ENCODE data around the gene KIF1C.

KIF1C gene

DNA sequence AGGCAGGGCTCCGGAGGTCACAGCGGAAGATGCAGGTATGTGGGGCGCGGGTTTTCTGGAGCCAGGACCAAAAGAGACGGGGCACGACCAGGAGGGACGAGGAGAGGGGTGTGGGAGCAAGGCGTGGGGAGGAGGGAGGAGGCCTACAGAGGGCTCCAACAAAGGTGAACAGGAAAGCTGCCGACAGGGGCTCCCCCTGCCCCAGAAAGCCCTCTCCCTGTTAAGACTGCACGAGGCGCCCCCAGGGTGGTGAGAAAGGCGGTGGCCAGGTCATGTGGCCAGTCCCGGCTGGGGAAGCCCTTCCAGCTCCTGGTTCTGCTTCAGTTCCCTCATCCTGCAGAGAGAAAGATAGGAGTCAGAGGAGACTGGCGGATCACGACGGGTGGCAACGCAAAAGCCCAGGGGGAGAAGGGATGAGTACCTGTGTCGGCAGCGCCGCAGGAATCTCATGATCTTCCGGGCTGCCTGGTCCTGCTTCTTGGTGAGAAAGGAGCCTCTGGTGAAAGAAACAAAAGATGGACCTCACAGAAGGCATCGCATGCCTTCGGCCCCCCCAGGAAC is 29.2 kb upstream of the KIF1C start:
- peak in 1 of 3 donors; percentile 26 for DNase-seq (ENCODE audit: low read depth in 2 of 3, low spot score in 1 of 3)

DNA sequence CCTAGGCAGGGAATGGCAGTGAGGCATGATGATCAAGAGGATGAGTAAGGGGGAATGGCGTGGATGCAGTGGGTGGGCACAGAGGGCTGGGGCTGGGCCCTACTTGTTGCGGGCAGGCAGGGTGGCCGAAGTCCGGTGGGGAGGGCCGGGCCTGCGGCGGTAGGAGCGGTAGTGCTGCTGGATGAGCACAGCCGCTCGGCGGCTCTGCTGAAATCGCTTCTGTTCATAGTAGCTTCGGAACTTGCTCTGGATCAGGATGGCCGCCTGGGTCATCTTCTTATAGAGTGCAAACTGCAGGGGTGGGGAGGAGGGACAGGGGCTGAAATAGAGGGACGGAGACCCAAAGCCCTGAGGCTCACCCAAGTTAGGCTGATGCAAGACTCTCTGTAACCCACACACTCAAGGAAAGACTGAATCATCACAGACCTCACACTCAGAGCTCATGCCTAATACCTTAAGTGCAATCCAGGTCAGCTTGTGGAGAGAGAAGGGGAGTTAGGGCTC is 28.7 kb upstream of the KIF1C start:
- DNase-seq (ENCODE audit: low read depth in 2 of 3, low spot score in 1 of 3) = peak; percentile 43 to 67 (median 45)

DNA sequence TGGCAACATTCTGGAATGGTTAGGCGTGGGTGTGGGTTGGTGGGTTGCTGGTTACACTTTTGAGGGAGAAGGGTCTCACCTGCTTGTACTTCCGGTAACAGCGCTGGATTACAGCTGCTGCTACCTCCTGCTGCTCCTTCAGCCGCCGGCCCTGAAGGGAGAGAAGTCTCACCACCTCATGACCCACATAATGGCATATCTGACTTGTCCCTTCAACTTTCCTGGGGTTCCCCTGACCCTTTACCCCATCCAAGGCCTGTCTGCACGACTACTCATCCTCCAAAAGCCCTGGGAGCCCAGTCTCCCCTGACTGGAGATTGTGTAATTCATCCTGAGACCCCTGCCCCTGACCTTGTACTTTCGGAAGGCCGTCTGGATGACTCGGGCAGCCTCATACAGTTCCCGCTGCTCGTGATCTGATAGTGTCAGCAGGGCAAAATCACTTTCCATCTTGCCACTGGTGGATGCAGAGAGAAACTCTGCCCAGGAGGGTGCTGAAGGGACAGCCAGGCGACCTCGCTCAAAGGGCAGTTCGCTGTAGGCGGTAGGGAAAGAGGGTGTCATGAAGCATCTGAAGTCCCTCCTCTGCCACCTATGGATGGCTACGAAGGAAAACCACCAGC is 28.1 kb upstream of the KIF1C start:
- peak in 2 of 3 donors; percentile 28 to 42 for DNase-seq (ENCODE audit: low read depth in 2 of 3, low spot score in 1 of 3)

DNA sequence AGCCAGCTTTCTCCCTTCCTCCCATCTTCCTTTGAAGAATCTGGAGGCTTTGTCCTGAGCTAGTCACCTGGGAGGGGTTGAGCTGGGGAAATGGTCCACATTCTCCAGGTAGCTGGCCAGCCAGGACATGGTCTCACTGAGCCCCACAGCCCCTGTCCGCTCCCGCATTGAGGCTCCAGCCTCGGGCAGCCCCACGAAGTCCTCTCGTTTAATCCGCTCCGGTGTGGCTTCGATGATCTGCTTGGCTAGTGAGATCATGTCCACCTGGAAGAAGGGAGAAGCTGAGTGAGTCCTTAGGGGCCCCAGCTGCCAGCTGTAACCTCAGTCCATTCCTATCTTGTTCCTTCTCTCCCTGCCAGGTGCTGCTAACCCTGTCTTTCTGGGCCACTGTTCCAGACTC is 27.5 kb upstream of the KIF1C start:
- no peak for DNase-seq (ENCODE audit: low read depth in 2 of 3, low spot score in 1 of 3)

DNA sequence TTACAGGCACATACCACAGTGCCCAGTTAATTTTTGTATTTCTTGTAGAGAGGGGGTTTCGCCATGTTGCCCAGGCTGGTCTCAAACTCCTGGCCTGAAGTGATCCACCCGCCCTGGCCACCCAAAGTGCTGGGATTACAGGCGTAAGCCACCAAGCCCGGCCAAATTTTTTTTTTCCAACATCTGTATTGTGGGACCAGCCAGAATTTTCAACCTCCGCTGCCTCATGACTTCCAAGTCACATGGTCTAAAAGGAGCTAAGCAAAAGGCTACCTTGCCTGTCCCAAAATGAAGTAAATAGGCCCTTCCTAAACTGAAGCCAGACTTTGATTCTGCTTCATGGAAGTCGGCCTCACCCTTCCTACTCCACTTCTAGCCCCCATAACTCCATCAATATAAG is 25.9 kb upstream of the KIF1C start:
- DNase-seq (ENCODE audit: low read depth in 2 of 3, low spot score in 1 of 3) = no peak

DNA sequence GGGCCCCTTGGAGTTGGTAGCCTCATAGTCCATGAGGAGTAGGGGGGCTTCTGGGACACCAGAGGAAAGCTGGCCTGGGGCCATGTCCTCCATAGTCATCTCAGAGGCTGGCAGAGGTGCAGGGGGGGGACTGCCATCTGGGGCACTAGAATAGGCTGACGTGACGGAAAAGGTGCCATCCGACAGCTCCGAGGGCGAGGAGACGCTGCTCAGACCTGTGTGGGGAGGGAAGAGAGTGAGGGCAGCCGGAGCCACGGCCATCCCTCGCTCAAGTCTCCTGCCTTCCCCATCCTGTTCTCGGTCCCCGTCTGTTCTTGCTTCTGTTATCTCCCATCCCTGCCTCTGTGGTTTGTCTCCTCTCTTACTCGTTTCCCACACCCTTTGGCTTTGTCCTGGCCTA is 25.4 kb upstream of the KIF1C start:
- no peak for DNase-seq (ENCODE audit: low read depth in 2 of 3, low spot score in 1 of 3)

DNA sequence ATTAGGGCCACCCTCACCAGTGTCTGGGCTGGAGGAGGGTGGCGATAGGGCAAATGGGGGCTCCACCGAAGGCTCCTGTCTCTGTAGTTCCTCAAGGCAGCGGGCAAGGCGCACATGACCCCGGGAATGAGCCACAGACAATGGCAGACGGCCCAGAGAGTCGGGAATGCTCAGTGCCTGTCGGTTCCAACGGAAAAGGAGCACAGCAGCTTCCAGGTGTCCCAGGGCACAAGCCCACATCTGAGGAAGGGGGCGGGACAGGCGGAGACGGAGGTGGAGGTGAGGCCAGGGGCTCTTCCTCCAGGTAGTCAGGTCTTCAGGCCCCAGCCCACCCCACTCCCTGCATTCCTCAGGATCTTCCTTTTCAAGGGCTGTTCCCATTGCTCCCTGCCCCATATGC is 25.0 kb upstream of the KIF1C start:
- DNase-seq (ENCODE audit: low read depth in 2 of 3, low spot score in 1 of 3) = no peak

DNA sequence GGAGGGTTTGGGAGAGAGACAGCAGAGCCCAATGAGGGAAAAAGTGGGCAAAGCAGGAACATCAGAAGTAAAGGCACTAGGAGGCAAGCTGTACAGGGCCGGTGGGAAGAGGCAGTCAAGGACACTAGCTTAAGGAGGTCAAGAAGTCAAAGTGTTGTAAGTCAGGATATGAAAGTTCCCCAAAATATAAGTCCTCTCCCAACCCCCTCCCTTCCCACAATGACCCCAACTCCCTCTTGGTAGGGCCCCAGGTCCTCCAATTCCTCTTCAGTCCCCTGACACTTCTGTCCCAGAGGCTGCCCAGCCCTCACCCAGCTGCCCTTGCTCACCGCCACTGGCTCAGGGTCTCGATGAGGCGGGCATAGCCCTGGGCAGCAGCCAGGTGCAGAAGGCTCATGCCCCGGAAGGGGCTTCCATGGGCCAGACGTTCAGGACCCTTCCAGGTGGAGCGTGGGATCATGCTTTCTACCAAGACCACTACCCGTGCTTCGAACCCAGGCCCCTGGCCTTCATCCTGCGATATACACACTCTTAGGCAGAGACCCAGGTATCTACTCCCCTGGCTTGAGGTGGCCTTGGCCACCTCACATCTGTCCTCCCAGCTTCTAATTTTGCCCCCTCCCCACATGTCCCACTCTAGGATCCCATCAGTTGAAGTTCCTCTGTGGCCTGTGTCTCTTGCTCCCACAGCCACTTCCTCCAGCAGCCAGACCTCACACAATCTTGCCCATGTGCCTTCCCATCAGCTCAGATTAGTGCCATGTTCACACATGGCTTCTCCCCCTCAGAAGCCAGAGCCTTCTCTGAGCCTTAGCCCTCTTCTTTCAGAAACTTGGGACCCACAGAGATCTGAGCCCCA is 24.3 kb upstream of the KIF1C start:
- DNase-seq (ENCODE audit: low read depth in 2 of 3, low spot score in 1 of 3) = no peak

DNA sequence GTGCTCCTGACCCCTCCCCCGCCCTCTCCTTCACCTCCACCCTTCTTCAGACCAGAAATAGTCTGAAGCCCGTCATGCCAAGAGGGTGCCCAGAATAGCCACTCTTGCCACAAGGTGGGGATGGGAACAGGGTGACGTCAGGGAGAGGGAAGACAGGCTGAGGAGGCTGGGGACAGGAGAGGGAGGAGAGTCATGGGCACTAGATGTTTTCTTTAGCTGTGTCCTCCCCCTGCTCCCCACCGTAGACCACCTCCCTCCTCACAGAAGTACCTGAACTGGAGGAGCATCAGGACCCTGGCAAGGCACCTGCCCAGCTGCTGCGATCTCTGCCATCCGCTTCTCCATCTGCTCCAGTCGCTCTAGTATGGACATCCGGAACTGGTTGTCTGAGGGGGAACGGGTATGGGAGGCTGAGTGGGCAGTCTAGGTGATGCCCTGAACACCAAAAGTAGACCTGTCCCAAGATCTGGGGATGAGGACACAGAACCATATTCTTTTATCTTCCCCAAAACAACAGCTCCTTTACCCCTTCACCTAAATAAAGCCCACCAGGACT is 23.6 kb upstream of the KIF1C start:
- DNase-seq (ENCODE audit: low read depth in 2 of 3, low spot score in 1 of 3) = no peak

DNA sequence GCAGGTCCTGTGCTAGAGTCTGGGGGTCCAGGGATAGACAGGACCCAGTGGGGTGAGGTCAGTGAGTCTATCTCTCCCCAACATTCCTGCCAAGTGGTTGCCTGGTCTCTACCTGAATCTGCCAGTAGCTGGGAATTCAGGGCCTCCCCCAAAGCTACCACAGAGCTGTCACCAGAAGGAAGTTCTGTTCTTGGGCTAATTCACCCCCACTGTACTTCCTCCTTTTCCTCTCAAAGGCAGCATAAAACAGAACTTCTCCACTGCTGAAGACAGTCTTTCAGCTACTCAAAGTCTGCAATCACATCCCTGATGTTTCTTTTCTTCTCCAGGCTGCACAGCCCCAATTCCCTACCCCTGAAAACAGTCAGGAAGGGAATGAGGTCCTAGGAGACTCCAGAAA is 19.0 kb upstream of the KIF1C start:
- DNase-seq (ENCODE audit: low read depth in 2 of 3, low spot score in 1 of 3) = no peak

DNA sequence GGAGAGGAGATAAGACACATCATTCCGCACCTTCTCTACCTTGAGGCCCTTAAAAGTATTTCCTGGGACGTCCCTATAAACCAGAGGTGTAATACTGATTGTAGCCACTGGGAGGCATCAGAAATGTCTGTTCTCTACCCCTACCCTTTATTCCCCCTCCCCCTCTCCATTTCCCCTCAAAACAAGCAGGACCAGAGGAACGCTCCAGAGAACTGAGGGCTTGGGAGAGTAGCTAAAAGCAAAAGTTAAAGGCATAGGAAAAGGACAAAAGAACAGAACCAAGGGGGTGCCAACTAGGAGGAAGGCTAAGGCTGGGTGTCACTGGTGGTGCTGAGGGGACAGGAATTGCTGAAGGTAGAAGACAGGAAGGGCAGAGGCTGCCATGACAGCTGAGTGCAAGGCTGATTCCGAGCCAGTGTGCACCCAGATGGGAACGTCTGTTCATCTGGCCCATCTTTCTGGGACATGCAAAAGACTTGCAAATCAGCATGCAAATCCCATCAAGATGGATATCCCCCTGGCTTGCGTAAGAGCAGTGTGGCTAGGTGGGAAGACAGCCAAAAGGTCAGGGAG is 17.0 kb upstream of the KIF1C start:
- DNase-seq (ENCODE audit: low read depth in 2 of 3, low spot score in 1 of 3) = peak in 1 of 3 donors; percentile 81

DNA sequence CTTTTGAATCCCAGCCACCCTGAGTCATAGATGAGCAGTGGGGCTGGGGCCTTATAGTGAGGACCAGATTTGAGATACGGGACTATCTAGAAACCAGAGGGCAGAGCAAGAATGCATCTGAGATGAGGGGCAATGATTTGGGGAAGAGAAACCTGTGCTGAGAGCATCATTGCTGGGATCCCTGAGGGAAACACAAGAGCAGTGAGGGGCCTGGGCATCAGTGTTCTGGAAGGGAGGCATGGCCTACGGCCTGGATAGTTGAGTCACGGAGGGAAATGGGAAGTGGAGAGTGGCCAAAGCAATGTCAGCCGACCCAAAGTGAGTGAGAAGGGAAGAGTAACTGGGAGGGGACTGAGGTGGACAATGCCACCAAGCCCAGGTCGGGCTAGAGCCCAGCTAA is 15.4 kb upstream of the KIF1C start:
- DNase-seq (ENCODE audit: low read depth in 2 of 3, low spot score in 1 of 3) = no peak

DNA sequence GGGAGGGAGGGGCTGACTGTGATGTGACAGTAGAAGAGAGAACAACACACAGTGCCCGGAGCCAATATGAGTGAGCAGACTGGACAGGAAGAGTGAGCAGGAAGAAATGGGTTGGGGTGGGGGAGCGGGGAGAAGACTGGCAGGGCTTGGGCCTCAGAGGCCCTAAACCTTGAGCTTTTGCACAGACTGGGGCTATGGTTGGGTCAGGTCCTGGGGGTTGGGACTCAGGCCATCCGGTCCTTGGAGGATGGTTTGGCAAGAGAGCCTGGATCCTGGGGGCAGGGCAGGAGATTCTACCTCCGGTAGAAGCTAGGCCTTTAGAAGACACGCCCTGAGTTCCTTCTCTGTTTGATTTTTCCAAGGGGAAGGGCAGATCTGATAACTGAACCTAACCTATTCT is 11.3 kb upstream of the KIF1C start:
- no peak for DNase-seq (ENCODE audit: low read depth in 2 of 3, low spot score in 1 of 3)

DNA sequence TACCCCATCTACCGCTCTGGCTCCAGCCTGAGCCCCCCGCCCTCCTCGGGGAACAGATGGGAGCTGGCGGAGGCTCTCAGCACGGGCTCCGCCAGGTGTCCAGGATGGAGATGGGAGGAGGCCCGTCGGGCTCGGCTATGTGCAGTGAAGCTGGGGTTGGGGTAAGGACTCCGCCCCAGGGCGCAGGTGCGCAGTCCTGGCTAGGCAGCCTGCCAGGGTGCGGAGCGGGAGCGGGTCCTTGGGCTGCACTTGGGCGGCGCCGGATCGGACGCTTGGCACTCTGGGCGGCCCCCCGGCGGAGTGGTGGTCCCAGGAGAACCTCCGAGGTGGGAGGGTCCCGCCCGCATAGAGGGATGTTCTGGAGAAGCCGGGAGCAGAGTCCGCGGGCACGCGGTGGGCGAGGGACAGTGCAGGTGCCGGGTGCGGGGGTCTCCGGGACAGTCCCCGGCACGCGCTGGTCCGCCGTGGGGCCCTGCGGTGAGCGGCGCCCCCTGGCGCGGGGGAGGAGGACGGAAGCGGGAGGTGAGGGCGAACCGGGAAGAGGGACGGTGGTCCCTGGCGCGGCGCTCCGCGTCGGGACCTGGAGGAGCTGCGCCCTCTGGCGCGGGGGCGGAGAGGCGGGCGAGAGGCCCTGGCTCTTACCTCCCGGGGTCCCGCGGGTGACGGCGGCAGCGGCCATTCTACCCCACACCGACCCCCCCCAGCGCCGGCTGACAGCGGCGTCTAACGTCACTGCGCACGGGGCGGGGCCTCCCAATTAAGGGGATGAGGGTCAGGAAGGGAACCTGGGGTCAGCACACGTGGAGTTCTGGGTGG is 10.6 kb upstream of the KIF1C start, which contains the start of gene CAMTA2:
Gene CAMTA2 (minus strand): TSS at position 725 of the 816 bp plus-strand sequence. CDS start 1,453 bp downstream, outside the sequence.
- peak; percentile 71 to 86 (median 81) for DNase-seq (ENCODE audit: low read depth in 2 of 3, low spot score in 1 of 3)

DNA sequence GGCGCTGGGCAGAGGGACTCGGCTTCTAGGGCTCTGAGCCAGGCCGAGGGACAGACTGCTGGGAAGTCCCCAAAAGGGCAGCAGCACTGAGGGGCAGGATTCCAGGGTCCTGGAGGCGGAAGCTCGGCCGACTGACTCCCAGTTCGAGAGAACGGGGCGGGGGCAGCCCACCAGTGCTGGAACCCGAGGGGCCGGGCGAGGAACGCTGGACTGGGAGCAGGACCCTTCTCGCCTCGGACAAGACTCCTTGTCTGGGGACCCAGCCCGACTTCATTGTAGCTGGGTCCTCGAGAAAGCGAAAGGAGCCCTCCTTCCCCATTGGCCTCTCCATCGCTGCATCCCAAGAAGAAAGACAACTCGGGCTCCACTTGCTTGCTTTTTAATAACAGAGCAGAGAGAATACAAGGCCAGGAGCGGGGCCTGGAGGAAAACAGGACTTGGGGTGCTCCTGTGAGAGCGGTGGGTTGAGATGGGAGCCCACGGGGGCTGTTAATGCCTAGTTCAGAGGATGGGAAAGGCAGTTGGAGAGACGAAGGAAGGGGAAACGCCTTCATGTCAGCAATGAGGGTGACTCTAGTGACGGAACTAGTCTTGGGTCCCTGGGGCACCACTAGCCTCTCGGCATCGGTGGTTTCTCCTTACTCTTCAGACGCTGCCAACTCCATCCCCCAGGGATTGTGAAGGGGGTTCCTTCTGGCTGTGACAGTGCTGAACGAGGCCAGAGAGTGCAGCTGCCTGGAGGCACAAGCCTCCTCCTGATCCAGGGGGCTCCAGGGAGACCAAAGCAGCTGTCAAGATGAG is 9.8 kb upstream of the KIF1C start:
- no peak for DNase-seq (ENCODE audit: low read depth in 2 of 3, low spot score in 1 of 3)

DNA sequence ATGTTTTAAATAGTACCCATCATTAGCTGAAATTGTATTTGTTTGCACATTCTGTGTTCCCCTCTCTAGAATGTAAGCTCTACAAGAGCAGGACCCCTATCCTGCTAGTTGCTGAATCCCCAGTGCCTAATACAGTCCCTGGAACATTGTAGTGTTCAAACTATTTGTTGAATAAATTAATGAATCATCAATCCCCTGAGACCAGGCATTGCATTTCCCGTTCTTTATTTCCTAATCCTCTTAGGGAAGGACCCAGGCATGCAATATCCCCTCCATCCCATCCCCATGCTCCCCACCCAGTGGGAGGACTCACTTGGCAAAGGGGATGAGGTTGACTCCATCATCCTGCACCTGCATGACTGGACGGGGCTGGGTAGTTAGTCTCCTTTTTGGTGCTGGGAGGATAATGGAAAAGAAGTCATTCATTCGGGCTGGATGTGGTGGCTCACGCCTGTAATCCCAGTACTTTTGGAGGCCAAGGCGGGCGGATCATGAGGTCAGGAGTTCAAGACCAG is 3.6 kb upstream of the KIF1C start:
- DNase-seq (ENCODE audit: low read depth in 2 of 3, low spot score in 1 of 3) = no peak

DNA sequence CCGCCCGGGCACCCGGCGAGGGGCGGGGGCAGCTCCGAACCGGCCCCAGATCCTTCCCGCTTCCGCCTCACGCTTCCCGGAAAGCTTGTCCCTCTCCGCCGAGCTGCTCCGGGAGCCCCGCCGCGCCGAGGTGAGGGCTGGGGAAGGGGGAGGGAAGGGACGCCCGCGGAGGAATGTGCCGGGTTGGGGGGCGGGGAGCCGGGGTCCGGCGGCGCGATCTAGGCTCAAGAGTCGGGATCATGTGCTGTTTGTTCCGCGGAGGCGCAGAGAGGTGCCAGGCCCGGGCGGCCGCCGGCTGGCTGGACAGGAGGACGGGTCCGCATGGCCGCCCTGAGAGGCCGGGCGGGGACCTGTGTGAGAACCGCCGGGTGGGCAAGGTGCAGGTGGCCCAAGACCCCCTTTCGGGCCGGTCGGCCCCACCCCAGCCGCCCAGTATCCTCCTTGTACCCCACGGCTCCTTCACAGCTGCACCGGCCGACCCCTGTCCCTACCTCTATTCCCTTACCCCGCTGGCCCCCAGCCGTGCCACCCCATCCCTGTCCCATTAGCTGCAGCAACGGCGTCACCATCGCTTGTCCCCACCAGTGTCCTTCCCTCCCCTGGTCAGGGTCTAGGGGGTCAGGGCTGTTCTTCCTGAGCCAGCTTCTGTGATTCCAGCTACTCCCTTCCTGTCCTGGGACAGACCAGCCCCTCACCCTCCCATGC is 429 bp downstream of the KIF1C start:
- no peak for DNase-seq (ENCODE audit: low read depth in 2 of 3, low spot score in 1 of 3)

DNA sequence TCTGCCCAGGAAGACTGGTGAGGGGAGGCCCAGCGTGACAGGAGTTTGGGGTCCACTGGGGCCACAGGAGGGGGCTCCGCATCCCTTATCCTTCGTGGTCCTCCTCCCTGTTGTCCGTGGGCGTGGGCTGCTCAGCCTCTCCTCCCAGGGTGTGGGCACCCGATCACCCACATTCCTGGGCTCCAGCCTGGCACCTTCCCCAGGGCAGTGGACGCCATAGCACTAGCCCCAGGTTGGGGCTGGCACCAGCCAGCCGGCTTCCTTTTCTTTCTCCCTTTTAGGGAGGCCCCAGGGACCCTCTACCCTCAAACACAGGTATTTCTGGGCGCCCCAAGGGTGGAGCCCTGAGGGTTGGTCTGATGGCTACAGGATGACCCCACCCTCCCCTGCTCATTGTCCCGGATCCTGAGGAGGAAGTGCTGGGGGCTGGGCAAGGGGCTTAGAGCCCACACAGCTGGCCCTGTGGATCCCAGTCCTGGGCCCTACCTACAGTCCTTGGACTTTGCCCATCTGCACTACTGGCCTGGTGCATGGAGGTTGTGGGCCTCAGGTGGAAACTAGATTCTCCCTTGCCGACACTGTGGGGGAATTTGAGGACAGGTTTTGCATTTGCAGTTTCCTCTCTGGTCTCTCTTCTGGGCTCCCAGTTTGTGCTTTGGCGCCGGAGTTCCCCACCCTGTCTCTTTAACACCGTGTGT is 1.1 kb downstream of the KIF1C start:
- no peak for DNase-seq (ENCODE audit: low read depth in 2 of 3, low spot score in 1 of 3)
